ENCODE data around the gene ZNF8. TPM values are rescaled to one million over a fixed set of nuclear protein-coding genes. Genes with fewer than 3 reads are reported as not detected.
A peak's percentile ranks its signal among the peaks of the same experiment; 100 is the strongest.
"Not testable (repeated sequence)": the region's sequence is repeated elsewhere in the genome, so short reads cannot be mapped to it uniquely, and the experiment has no call there.

ZNF8 gene
- 1 to 10 TPM; 5.8 to 6.9 TPM for total RNA-seq

- H3K27me3 ChIP-seq: no peaks in the 10 kb centered on the region
- H3K4me1 ChIP-seq: peaks cover 0 to 26% of the 10 kb centered on the region in 2 donors
- H3K9me3 ChIP-seq: peaks cover 8 to 27% of the 10 kb centered on the region in 2 donors
- DNase-seq (ENCODE audit: low spot score): peak; percentile 98
- H3K36me3 ChIP-seq: peaks cover 18% of the 10 kb centered on the region
- H3K4me3 ChIP-seq: peak within 1 kb of the TSS; percentile 91 to 92
- peak in 1 of 2 donors; percentile 42 for TF ChIP-seq CTCF (IDR thresholded peaks at IDR 0.05)
- peak within 1 kb of the TSS; percentile 94 to 96 for H3K27ac ChIP-seq
Observed at GRCh38 chr19:58278541-58279041, at the start of gene ZNF8. TSS of gene ZNF8 (plus strand) at chr19:58278955. CDS start at chr19:58279082, 127 bp downstream.

GRCh38 chr19:58229255-58229639, 49.5 kb upstream of the ZNF8 start:
- H3K4me1 ChIP-seq: peaks cover 0 to 17% of the 10 kb centered on the region in 2 donors
- no peaks in the 10 kb centered on the region for H3K27me3 ChIP-seq
- H3K4me3 ChIP-seq: peak overlapping the region; percentile 63 to 89
- peaks cover 0 to 47% of the 10 kb centered on the region in 2 donors for H3K9me3 ChIP-seq
- peaks cover 38% of the 10 kb centered on the region for H3K36me3 ChIP-seq
- DNase-seq (ENCODE audit: low spot score): no peak
- no peak for TF ChIP-seq CTCF (IDR thresholded peaks at IDR 0.05)
- H3K27ac ChIP-seq: peak overlapping the region; percentile 76 to 85

- no peak overlapping the region for H3K4me3 ChIP-seq
- no peak overlapping the region for H3K27ac ChIP-seq
- H3K4me1 ChIP-seq: no peaks in the 10 kb centered on the region
- peaks cover 4 to 91% of the 10 kb centered on the region in 2 donors for H3K9me3 ChIP-seq
- TF ChIP-seq CTCF (IDR thresholded peaks at IDR 0.05): no peak
- H3K36me3 ChIP-seq: peaks cover 82% of the 10 kb centered on the region
- DNase-seq (ENCODE audit: low spot score): no peak
- no peaks in the 10 kb centered on the region for H3K27me3 ChIP-seq
Observed at GRCh38 chr19:58237324-58237723, 41.4 kb upstream of the ZNF8 start.

GRCh38 chr19:58243351-58243750, 35.4 kb upstream of the ZNF8 start:
- Histone ChIP-seq H3K9me3 (peaks cover 17 to 100% of the 10 kb centered on the region in 2 donors), H3K27me3 (no peaks in the 10 kb centered on the region), H3K4me1 (no peaks in the 10 kb centered on the region), H3K4me3 (no peak overlapping the region), H3K36me3 (peaks cover 91% of the 10 kb centered on the region), H3K27ac (no peak overlapping the region)
- no peak for DNase-seq (ENCODE audit: low spot score)
- no peak for TF ChIP-seq CTCF (IDR thresholded peaks at IDR 0.05)

GRCh38 chr19:58248886-58249285, 29.9 kb upstream of the ZNF8 start:
- Histone ChIP-seq H3K4me3 (no peak overlapping the region), H3K9me3 (peaks cover 44 to 100% of the 10 kb centered on the region in 2 donors), H3K27ac (no peak overlapping the region), H3K36me3 (peaks cover 98% of the 10 kb centered on the region), H3K27me3 (no peaks in the 10 kb centered on the region), H3K4me1 (no peaks in the 10 kb centered on the region)
- DNase-seq (ENCODE audit: low spot score): no peak
- TF ChIP-seq CTCF (IDR thresholded peaks at IDR 0.05): no peak

GRCh38 chr19:58252102-58252685, 26.6 kb upstream of the ZNF8 start:
- no peaks in the 10 kb centered on the region for H3K27me3 ChIP-seq
- no peak for TF ChIP-seq CTCF (IDR thresholded peaks at IDR 0.05)
- DNase-seq (ENCODE audit: low spot score): no peak
- peaks cover 61 to 100% of the 10 kb centered on the region in 2 donors for H3K9me3 ChIP-seq
- no peak overlapping the region for H3K27ac ChIP-seq
- peaks cover 98% of the 10 kb centered on the region for H3K36me3 ChIP-seq
- no peaks in the 10 kb centered on the region for H3K4me1 ChIP-seq
- no peak overlapping the region for H3K4me3 ChIP-seq

GRCh38 chr19:58258259-58258658, 20.5 kb upstream of the ZNF8 start:
- DNase-seq (ENCODE audit: low spot score); H3K27me3 ChIP-seq; H3K4me3 ChIP-seq; H3K27ac ChIP-seq; H3K4me1 ChIP-seq: not testable (repeated sequence)
- peaks cover 100% of the 10 kb centered on the region for H3K36me3 ChIP-seq
- peaks cover 86 to 100% of the 10 kb centered on the region in 2 donors for H3K9me3 ChIP-seq
